ENCODE data around the gene PLP2.

The PLP2 gene

DNA sequence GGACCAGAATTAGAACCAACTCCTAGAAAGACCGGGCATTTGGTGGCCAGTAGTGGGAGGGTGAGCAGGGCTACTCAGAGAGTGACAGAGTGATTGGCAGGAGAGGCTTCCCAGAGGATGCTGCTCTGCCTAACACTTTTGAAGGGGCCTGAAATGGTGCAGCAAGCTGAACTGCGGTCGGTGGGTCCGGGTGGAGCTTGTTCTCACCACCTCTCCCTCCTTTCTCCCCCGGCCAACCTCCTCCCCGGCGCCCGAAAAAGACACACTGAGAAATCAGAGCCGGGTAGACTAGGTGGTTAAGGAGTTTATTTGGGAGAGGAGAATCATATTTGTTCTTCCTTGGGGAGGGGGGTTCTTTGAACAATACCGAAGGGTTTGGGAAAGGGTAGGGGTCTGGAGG is 15.8 kb downstream of the PLP2 start:
- DNase-seq, result no peak

DNA sequence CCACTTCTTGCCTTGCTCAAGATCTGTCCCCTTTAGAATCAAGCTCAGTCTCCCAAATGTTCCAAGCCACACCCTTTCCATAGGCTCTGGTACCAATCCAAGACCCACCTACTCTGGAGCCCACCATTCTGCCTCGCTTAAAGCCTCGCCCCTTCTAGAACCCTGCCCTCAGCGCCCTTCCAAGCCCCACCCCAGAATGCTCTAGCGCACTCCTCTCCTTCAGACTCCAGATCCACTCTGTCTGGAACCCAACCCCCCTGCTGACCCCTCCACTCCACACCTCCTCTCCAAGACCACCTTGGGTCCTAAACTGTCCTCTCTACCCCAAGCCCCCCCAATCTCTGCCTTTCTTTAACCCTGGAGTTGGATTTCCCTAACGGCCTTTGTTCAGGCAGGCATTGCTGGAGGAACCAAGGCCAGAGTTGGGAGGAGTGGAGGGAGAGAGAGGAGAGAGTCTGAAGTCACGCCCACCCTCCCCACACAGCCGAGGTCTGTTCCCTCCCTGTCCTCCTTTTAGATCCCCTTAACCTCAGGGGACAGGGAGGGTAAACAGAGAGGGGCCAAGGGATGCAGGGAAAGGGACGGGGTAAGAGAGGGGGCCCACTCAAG is 16.9 kb downstream of the PLP2 start:
- DNase-seq, result no peak

DNA sequence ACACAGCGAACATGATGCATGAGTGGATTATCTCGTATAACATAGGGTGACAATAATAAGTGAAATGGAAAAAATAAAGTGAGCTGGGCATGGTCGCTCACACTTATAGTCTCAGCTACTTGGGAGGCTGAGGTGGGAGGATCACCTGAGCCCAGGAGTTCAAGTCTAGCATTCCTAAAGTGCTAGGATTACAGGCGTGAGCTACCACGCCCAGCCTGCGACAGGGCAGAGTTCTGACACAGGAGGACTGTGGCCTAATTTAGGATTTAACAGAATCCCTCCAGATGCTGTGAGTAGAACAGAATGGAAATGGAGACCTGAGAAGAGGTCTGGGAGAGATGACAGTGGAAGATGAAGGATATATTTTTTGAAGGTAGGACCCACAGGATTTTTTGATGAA is 17.9 kb downstream of the PLP2 start:
- DNase-seq, result no peak

DNA sequence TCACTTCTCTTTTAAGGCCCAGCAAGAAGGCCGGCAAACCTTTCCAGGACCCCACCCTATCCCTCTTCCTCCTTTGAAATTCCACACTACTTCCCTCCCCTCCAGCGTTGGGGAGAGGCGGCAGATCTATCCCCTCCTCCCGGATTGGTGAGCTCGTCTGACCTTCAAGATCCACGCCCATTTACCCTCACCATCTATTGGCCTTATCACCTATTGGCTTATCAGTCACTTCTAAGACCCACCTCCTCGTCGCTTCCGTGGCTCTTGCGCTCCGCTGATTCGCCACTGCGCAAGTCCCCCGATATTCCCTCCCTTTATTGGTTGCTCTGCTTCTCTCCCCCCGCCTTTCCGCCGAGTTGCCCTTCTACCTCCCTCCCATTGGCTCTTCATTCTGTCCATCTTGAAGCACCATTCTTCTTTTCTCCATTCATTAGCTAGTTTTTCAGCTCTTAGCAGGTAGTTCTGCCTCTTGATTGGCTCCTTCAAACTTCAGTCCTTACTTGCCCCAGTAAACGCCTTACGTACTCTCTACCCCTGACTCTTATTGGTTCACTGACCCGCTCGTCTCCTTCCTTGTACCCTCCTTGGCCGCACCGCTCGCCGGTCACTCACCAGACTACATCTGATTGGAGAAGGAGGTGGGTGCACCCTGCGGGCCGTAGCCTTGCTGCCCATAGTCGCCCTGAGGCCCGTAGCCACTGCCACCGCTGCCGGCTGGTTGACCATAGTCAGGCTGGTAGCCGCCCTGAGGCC is 19.3 kb downstream of the PLP2 start:
- peak; percentile 81 for DNase-seq

DNA sequence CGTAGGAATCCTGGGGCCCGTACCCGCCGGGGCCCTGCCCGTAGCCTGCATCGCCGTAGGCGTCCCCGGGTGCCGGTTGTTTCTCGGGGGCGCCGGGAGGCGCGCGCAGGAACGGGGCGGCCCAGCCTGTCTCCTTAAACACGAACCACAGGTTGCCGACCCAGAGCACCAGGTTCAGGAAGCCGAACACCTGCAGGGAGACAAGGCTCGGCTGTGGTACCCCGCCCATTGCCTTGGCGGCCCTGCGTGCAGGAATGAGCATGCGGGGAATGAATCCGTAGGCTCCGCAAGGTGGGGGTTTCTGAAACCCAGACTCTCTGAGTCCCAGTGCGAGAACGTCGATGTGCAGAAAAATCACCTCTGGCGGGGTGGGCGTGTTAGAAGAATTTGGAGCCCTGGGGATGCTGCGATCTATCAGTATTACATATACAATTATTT is 19.9 kb downstream of the PLP2 start:
- no peak for DNase-seq

DNA sequence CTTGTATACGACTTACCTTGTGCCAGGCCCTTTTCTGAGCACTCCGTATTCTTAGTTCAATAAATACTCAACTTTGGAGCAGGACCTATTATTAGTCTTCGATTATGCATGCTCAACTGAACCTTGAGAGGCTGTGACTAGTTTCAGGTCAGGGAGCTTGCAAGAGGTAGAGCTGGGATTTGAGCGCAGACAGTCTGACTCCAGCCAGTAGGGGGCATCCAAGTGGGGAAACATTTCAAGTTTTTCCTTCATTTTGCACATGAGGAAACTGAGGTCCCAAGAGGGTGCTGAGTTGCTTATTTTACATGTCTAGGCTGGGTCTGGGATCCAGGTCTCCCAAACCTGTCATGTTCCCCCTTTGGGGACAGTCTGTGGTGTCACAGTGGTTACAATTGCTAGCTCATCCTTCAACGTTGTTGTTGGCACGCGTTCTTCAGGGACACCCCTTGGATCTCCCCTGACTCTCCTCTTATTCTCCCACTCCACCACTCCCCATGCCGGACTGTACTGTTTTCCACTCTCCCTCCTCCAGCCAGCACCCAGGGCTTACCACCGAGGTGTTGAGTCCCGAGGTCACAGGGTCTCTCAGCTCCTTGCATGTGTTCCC is 21.1 kb downstream of the PLP2 start:
- DNase-seq, result no peak

DNA sequence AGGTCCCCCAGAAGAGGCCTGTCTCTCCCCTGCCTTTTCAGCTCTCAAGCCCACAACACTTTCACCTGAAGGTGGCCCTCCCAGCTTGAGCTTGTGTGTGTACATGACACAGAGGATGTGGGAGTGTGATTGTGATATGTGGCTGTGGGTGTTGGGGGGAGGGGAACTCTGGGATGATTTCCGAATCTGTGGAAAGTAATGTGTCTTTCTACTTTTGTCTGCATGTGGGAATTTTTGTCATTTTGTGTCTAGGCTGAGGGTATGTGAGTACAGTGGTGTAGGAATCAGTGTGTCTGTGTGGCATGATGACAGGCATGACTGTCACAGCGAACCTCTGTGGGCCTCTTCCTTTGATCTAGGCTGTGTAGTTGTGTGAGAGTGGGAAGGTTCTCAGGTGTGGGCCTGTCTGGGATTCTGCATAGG is 21.9 kb downstream of the PLP2 start:
- no peak for DNase-seq

DNA sequence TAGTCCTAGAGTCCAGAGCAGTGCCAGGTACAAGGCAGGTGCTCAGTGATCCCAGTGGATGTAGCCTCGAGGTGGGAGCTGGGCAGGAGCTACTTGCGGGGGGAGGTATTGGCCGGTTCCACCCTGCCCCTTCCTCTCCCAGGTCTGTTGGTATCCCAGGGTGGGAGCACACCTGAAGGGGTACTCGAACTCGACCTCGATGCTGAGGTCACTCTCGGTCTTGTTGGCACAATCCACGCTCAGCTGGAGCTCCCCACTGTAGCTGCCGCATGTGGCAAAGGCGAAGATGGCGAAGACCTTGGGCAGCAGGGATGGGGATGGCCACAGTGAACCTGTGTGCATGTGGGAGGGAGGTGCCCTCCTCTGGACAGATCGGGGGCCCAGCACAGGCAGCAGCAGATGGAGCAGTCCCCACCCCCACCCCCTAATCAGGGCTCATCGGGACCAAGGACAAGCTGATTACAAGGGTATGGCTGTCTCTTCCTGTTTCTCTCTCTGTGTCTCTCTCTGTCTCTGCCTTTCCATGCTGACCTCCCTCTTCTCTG is 25.9 kb downstream of the PLP2 start:
- no peak for DNase-seq

DNA sequence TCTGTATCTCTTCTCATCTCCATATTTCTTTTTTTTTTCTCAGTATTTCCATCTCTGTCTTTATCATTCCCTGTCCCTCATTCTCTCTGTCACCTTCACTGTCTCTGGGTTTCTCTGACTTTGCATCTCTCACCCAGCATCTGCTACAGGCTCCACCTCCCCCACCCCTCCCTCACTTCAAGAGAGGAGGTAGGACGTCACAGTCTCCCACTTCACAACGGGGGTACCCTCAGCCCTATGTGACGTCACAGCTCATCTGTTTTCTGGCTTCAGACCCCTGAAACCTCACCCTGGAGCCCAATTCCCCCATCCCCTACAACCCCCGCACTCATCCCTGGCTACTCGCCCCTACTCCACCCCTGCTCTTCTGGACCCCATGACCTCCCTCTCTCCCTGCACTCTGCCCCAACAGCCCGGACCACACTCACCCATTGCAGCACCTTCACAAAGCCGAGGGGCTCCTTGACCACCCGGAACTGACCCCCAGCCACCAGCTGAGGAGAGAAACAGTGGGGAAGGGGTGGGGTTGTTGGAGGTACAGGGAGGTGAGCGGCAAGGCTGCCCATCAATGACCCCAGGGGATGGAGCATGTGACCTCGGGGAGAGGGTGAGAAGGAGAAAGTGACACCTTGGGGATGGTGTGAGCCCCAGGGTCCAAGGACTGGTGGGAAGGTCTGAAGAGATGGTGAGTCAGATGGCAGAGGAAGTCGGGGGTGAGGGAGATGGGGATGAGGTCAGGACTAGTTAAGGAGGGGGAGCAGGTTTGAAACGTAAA is 27.0 kb downstream of the PLP2 start:
- no peak for DNase-seq

DNA sequence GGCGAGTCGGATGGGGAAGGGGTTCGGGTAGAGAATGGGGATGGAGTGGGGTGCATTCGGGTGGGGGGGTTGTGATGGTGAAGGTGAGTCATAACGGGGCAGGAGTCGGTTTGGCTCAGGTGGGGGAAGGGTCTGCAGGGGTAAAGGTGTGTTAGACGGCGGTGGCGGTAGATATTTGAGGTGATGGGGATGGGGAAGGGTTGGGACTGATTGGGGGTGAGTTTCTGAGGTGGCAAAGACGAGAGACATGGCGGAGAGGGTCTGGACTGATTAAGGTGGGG is 27.6 kb downstream of the PLP2 start:
- no peak for DNase-seq

DNA sequence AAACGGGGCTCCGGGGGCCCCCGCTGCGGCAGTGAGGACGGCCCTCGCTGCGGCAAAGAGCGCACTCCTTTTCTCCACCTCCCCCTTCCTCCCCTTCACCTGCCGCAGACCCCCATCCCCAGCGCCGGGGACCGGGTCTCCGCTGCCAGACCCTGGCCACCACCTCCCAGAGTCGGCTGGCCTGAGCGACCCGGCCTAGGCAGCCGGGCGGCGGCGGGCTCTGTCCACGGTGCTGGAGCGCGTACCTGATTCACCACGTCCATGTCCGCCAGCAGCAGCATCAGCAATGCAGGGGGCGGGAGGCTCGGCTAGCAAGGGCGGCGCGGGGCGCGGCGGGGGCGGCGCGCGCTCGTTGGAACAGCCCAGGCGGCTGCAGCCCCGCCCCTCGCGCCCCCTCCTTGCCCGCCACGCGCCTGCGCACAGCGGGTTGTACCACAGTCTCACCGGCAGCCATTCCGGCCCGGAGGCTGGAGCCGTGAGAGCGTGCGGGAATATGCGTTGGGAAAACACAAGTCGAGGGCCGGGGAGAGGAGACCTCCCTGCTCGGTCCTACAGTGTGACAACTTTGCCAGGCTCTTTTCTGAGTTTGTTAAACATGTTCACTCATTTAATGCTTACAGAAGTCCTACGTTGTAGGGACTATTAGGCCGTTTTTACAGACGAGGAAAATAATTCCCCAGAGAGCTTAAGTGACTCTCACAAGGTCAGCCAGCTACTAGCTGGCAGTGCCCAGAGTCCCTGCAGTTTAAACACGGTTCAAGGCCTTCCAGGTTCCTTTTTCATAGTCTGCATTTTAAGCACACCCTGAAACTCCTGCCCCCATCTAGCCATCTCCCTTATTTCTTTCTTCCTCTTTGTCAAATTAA is 28.4 kb downstream of the PLP2 start, which contains the start of gene SYP:
Gene SYP, minus strand, starts transcription at position 288 of the 866 bp plus-strand sequence. Its CDS starts 7 bp downstream, at position 281.
- peak; percentile 94 for DNase-seq

DNA sequence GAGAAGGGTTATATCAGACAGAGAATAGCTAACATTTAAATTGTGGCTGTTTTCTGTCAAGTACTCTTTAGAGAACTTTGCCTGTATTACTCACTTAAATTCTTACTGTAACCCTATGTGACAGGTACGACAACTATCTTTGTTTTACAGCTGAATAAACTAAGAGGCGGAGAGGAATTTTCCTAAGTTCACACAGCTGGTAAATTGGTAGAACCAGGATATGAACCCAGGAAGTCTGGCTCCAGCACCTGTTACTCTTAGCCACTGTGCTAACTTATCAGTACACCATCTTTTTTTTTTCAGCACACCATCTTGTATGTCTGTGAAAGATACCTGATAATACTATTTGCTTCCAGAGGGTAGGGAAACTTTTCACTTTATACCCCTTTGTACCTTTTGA is 30.3 kb downstream of the PLP2 start:
- DNase-seq, result no peak

DNA sequence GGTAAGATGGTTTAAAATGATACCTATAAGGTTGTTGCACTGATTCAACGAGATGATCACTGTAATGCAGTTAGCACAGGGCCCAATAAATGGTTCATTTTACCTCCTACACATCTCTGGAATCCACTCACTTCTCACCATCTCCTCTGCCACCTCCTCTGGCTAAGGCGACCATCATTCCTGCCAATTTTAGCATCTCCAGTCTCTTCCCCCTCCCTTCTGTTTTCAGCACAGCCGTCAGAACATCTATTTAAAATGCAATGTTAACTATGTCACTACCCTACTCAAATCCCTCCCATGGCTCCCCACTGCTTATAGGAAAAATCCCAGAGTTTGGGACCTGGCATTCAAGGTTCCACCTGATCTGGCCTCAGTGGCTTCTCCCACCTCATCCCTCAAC is 31.8 kb downstream of the PLP2 start:
- no peak for DNase-seq

DNA sequence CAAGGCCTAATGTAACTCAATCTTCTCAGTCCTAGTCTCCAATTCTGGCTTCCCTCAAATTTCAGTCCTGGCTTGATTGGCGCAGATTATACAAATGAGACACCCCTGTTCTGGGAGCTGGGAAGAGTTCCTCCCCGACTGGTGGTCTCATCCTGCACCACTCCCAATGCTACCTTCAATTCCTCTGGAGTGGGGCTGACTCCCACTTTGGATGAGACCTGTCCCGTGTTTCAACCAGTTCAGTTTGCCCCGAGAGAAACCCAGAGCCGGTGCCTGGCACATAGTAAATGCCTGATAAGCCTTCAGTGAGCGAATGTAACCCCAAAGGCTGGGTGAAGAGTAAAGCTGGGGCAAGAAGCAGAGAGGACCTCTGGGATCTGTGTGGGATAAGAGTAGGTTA is 32.3 kb downstream of the PLP2 start:
- no peak for DNase-seq

DNA sequence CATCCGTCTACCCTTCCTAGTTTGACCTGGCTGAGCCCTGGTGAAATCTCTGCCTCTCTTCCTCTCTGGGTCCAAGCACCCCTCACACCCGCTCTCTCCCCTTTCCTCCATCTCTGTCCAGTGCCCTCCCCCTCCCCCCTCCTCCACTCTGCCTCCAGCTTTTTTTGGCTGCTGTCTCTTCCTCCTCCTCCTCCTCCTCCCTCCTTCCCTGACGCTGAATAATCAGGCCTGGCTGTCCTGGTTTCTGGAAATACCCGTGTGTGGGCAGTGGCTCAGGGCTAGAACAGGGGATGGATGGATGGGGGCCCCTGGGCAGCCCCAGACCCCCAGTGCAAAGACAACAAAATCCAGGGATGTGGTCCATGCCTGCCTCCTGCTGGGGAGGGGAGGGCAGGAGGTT is 33.0 kb downstream of the PLP2 start:
- no peak for DNase-seq

DNA sequence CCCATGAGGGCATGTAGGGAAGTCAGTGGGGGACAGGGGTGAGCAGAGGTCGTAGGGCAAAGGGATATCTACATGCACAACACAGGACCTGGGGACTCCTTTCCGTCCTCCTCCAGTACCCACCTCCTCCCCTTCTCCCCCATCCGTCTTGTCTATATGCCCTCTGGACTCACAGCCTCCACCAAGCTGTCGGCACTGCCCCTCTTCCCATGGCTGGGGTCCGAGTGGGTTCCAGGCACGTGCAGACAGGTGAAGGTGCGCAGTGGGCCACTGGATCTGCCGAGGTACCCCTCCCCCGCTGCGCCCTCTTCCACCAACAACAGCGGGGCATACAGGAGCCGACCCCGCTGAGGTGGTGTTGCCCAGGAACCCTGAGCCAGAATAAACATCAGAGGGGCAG is 33.7 kb downstream of the PLP2 start:
- DNase-seq, result no peak

DNA sequence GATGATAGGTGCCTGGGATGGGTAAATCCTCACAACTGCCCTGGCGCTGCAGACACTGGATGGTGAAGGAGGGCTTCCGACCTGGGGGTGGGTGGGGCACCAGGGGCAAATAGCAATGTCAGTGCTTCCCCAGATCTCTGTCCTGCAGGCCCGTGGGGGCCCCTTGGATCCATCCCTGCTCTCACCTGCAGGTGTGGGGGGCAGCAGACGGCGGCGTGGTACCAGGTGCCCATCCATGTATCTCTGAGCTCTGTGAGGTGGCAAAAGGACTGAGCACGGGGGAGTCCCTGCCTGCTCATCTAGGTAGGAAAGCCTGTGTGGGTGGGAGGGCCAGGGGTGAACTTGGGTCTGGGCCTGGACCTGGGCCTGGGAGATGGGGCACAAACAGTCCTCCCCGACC is 34.8 kb downstream of the PLP2 start:
- no peak for DNase-seq

DNA sequence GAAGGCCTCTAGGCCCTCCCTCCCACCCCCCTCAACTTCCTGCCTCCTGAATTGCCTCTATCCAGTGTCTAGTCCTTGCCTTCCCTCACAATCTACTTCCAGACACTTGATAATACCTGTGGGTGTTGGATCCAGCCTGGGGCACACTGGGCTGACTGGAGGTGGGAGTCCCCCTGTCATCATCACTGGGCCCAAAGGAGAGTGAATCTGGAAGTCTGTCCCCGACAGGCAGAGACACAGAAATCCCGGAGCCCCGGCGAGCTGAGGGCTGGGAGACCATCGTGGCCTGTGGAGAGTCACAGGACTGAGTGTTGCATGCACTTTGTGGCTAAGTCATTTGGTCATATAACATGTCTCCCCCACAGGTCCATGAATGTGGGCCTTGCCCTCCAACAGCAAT is 36.7 kb downstream of the PLP2 start:
- DNase-seq, result no peak

DNA sequence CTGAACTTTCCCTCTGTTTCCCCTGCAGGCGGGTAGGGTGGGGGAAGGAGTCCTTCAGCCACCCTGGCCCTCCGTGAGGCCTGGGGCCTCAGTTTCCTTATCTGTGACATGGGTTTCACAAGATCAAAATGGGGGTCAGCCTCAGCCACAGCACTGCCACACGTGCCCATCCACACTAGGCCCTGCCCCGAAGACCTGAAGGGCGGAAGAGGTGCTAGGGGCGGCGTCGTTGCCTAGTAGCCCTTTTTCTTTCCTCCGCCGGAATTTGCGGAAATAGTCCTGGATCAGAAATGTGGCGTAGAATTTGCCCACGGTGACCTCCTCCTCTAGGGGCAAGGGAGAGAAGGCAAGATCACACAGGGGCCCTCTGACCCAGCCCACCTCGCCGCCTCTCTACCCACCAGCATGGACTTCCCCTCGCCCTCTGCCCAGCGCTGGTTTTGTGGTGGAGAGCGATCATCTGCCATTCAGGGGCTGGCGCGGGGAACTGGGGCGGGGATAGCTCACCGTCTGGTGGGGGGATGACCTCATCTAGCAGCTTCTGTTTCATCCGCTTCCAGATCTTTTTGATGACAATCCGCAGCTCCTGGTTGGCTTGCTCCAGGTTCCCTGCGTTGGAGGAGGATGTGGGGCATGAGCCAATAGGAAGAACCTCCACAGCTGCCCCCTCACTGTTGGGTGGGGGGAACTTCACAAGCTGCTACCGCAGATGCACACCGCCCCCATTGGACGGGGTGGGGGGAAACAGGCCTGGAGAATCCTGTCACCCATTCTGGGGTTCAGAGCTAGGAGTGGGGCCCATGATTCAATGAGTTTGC is 37.9 kb downstream of the PLP2 start:
- no peak for DNase-seq

DNA sequence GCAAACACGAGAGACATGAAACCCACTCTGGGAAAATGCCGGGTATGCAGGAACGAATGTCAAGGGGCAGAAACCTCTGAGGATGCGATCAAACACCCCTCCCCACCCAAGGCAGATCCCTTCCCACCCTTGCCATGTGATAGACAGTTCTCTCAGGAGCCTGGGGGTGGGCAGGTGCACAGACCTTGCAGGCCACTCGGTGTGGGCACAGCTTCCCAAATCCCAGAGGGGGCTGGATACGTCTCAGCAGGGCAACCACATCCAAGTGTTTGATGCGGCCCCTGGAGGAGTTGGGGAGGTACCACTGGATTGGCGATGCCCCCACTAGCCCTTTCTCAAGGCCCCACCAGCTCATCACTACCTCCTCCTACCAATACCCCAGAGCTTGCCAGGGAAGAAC is 38.7 kb downstream of the PLP2 start:
- no peak for DNase-seq

DNA sequence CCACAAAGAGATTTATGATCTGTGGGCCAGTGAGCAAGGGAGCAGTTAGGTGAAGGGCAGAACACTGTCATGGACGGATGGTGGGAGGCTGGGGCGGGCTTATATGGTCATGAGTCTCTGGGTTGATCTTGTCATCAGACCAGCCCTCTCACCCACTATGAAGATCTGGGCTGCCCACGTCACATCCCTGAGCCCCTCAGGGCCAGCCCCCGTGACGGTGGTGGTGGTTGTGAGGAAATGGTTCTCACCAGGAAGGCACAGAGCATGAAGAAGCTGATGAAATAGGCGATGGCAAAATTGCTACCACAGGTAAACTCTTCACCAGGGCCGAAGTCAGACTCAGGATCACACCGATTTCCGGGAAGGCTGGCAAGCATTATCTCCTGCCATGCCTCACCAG is 39.4 kb downstream of the PLP2 start:
- DNase-seq, result no peak

DNA sequence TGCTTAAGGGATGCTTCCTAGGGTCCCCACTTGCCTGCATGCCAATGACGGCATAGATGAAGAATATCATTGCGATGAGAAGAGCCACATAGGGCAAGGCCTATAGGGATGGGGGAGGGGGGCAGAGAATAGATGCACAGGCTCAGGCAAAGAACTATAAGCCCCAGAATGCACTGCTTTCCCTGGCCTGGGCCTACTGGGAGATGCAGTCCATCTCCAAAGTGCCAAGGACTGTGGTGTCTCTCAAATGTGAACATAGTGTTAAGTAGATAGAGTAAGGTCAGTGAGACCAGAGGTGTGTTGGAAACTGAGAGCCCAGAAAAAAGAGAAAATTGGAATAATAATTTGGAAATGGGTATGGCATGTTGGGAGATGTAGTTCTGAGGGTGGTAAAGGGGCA is 40.5 kb downstream of the PLP2 start:
- DNase-seq, result no peak

Measured in activated CD8-positive, alpha-beta memory T cell treated with anti-CD3 and anti-CD28 coated beads, Interleukin-2, amount 50 U/mL, for 48 hours (primary cell).